ENCODE results near the gene PDHX.
A peak's percentile ranks its signal among the peaks of the same experiment; 100 is the strongest.
"Not testable (repeated sequence)": the region's sequence is repeated elsewhere in the genome, so short reads cannot be mapped to it uniquely, and the experiment has no call there.

PDHX gene

DNA sequence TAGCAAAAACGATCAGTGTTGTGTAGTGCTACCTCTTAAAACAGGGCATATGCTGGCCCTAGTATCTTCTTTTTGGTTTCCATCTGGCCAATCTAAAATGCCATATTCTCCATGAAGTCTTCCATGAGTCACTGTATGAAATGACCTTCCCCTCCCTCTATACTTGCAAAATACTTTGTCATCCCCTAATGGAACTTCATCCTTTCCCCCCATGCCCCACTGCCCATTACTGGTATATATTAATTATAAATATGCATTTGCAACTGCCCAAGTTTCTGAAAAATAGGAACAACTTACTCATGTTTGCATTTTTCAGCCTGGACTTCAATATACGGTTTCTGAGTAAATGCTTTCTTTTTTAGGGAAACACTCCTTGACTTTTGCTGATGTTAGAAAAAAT, 4.7 kb upstream of the PDHX start:
- DNase-seq (ENCODE audit: low read depth): no peak

DNA sequence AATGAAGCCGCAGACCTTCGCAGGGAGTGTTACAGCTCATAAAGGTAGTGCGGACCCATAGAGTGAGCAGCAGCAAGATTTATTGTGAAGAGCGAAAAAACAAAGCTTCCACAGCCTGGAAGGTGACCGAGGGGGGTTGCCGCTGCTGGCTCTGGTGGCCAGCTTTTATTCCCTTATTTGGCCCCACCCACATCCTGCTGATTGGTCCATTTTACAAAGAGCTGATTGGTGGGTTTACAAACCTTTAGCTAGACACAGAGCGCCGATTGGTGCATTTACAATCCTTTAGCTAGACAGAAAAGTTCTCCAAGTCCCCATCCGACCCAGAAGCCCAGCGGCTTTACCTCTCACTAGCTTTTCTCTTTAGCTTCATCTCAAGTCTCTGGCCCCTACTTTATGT, 2.9 kb upstream of the PDHX start:
- DNase-seq (ENCODE audit: low read depth): not testable (repeated sequence)

GRCh38 chr11:34915136-34916014, 1.0 kb upstream of the PDHX start:
- DNase-seq (ENCODE audit: low read depth): peak; percentile 40

DNA sequence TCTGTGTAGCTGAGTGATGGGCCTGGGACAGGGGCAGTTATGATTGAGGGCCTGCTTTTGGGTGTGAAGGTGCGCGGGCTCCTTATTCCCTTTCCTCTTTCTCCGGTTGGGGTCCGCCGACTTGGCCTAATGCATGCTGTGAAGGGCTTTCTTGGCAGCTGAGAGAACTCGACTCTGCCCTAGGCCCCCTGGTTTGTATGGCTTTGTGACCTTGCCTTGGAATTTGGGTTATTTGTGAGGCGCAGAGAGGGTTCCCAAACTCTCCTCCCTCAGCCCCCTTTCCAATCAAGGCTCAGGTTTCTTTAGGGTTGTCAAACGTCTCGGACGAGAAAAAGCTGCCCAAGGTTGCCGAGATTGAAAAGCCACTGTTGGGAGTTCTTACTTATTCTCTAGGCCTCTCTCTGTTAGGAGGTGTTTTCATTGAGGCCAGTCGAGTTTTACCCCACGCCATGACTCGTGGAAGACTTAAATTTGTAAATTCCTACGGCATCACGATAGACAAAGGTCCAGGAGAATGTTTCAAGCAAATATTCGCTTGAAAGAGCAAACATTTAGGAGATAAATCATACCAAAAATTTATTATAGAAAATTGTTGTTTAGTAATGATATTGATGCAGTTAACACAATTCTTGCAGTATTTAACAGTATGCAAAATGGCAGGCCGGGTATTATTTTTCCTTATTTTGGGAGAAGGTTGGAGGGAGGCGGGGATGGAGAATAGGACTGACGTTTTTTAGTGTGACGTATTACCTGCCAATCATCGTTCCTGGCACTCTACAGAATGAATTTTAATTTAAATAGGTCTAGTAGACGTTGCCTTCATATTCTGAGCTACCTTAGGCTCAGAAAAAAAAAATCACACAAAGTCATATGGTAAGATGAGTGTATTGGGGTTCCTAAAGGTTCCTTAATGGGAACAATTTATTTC, 689 bp downstream of the PDHX start:
- peak; percentile 50 for DNase-seq (ENCODE audit: low read depth)

- DNase-seq (ENCODE audit: low read depth): no peak
These were observed 4.7 kb downstream of the PDHX start for GRCh38 chr11:34921156-34921555.

- no peak for DNase-seq (ENCODE audit: low read depth)
These were observed 8.3 kb downstream of the PDHX start for GRCh38 chr11:34924714-34925113.

- DNase-seq (ENCODE audit: low read depth): peak; percentile 58
These were observed 9.8 kb downstream of the PDHX start for GRCh38 chr11:34926101-34926830.

GRCh38 chr11:34926831-34927132, 10.4 kb downstream of the PDHX start:
- peak; percentile 29 for DNase-seq (ENCODE audit: low read depth)

DNA sequence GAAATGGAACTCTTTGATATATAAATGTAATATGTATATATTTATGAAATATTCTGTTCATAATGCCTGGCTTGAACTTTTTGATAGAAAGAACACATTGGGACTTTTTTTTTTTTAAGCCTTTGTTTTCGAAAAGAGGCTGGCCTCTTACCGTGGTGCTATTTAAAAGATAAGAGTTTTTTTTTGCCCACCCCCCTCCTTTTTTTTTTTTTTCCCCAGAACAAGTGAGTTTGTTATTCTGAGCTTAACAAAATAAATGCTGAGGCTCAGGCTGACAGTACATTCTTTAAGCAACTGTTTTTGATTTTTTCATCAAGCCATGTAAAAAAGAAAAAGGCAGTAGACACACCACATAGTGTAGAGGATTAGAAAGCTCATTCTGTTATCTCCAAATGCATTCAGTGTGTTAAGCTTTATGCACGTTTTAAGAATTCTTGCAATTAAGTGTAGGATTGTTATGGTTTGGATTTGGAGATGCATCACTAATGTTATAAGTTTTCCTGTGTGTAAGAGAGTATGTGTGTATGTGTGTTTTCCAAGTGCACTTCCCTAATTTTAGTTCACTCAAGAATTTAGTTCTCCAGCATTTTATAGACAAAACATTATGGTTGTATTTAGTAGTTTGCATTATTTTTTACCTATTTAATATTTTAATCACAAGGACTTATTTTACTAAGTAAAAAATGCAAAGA, 12.0 kb downstream of the PDHX start:
- DNase-seq (ENCODE audit: low read depth): no peak

- peak; percentile 59 for DNase-seq (ENCODE audit: low read depth)
These were observed 12.7 kb downstream of the PDHX start for GRCh38 chr11:34928960-34929680.

GRCh38 chr11:34929794-34930763, 13.7 kb downstream of the PDHX start:
- DNase-seq (ENCODE audit: low read depth): no peak

GRCh38 chr11:34936945-34937629, 20.7 kb downstream of the PDHX start:
- DNase-seq (ENCODE audit: low read depth): no peak

- DNase-seq (ENCODE audit: low read depth): no peak
These were observed 22.2 kb downstream of the PDHX start for GRCh38 chr11:34938611-34939010.

DNA sequence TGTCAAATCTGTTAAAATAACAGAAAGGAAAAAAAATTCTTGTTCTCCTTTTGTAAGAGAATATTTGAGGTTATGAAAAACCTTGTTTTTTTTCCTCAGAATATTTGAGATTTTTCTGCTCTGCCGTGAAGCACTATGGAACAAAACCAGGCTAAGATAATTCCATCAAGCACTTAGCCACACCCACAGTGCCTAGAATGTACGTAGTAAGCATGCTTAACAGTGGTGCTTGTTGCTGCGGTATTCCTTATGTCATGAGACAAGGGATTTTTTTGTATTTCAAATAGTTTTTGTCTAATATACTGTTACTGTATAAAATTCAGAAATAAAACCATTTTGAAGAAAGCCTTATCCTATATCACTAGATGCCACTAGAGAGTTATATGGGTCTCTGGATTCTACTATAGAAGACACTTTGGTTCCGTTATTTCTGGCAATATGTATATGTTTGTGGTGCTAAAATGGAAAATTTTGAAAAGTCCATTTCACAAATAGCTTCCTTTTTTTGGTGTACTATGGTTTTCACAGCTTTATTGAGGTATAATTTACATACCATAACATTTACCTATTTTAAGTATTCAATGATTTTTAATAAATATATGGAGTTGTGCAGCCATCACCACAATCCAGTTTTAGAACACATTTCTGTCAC, 23.7 kb downstream of the PDHX start:
- peak; percentile 90 for DNase-seq (ENCODE audit: low read depth)

- no peak for DNase-seq (ENCODE audit: low read depth)
These were observed 25.3 kb downstream of the PDHX start for GRCh38 chr11:34941688-34942087.

DNA sequence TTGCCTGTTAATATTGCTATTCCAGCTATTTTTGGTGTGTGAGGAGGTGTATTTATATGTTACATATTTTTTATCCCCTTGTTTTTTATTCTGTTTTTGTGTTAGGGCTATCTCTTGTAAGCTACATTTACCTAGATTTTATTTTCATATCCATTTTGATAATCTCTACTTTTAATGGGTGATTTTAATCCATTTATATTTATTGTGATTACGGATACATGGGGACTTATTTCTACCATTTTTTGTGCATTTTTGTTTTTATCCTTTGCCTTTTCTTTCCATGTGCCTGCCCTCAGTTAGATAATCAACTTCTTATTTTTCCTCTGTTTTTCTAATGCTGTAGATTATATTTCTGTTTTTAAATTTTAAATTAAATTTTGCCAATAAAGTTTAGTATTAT, 28.3 kb downstream of the PDHX start:
- no peak for DNase-seq (ENCODE audit: low read depth)

DNA sequence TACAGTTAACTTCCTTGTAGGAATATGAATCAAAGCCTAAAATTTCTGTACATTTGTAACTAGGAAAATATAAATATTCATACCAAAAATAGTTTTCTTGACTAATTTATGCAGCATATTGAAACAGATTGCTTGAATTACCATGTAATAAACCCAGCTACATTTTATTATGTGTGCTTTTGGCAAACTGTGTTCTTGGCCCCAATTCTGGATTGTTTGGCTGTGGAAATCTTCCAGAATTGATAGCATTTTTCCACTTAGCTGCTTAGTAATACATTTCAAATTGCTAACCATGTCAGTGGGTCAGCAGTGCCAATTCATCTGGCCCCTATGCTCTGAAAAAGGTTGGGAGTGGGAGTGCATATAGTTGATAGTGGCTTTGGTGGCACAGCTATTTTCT, 32.3 kb downstream of the PDHX start:
- no peak for DNase-seq (ENCODE audit: low read depth)

- DNase-seq (ENCODE audit: low read depth): peak; percentile 16
These were observed 37.5 kb downstream of the PDHX start for GRCh38 chr11:34953955-34954354.

GRCh38 chr11:34957206-34957605, 40.8 kb downstream of the PDHX start:
- no peak for DNase-seq (ENCODE audit: low read depth)
